Activated CD4-positive, alpha-beta T cell treated with anti-CD3 and anti-CD28 coated beads for 24 hours (primary cell): ENCODE results near the gene GPHA2.
"Not testable (repeated sequence)": the region's sequence is repeated elsewhere in the genome, so short reads cannot be mapped to it uniquely, and the experiment has no call there.

Source experiments
- DNase-seq, 2 donors: peaks; one replicate each; pipeline ENCODE4 v3.0.0-alpha.2; 2020; ENCODE audit warnings: low read depth in 2 of 2

Gene GPHA2

DNA sequence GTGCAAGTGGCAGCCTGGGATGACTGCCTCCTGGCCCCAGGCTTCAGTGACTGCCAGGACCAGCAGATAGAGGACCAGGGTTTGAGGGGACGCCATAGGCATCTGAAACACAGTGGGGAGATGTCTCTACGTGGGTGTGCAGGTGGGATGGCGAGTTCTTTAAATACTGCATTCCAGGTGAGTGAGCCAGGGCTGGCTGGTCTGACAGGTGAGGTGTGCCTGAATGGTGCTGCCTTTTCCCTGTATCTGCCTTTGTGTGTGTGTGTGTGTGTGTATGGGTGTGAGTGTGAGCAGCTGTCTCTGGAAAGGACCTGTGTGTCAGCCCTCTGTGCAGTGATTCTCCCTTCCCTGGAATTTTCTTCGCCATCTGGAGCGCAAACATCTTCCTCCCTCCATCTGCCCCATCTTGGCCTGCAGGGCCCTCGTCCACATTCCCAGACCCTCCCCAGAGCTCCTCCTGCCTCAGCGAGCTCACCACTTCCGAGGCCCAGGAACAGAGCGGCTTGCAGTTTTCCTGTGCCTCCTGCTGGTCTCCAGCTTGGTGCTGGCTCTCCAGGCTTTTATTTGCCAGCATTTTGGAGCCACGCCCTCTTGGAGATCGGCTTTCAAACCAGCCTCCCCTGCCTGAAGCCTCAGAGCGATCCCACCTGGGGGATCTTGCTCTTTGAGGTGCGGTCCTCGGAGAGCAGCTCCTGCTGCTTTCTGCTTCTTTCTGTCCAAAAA lies at the start of gene GPHA2:
TSS of gene GPHA2 (minus strand) at position 535 of the 723 bp plus-strand sequence. CDS start at position 102, 433 bp downstream.
- DNase-seq: no peak

DNA sequence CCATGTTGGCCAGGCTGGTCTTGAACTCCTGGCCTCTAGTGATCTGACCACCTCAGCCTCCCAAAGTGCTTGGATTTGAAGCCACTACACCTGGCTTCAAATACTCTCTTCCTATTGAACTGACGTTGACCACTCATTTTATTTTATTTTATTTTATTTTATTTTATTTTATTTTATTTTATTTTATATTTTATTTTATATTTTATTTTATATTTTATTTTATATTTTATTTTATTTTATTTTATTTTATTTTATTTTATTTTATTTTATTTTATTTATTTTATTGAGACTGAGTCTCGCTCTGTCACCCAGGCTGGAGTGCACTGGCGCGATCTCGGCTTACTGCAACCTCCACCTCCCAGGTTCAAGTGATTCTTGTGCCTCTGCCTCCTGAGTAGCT lies 47.6 kb upstream of the GPHA2 start:
- not testable (repeated sequence) for DNase-seq

- no peak for DNase-seq
Measured at GRCh38 chr11:64976651-64977050, 41.0 kb upstream of the GPHA2 start.

DNA sequence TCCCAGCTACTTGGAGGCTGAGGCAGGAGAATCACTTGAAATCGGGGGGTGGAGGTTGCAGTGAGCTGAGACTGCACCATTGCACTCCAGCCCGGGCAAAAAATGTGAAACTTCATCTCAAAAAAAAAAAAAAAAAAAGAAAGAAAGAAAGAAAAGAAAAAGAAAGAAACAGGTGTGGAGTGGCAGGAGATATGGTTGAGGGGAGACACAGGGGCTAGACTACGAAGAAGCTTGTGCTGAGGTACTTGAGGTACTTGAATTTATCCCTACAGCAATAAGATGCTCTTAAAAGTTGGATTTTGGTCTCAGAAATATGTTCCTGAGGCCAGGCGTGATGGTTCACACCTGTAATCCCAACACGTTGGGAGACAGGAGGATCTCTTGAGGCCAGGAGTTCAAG lies 38.4 kb upstream of the GPHA2 start:
- no peak for DNase-seq

- DNase-seq: peak; percentile 82 to 91
Measured at GRCh38 chr11:64971421-64972233, 35.9 kb upstream of the GPHA2 start, which contains the start of gene MAJIN. Gene MAJIN (minus strand): TSS chr11:64972108. CDS start chr11:64959405, 12,703 bp downstream.

DNA sequence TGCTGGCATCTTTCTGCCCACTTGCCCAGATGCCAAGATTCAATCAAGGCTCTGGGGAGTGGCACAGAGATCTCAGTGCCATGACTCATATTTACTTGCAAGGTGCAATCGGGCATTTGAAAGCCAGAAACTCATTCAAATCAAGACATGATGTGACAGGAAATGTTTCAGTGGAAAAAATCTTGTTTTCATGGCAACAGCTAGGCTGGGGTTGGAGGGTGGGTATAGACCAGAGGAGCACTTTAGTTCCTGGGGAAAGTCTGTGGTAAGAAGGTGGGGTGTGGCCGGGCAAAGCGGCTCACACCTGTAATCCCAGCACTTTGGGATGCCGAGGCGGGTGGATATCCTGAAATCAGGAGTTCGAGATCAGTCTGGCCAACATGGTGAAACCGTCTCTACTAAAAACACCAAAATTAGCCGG lies 35.0 kb upstream of the GPHA2 start:
- peak; percentile 10 to 11 for DNase-seq

DNA sequence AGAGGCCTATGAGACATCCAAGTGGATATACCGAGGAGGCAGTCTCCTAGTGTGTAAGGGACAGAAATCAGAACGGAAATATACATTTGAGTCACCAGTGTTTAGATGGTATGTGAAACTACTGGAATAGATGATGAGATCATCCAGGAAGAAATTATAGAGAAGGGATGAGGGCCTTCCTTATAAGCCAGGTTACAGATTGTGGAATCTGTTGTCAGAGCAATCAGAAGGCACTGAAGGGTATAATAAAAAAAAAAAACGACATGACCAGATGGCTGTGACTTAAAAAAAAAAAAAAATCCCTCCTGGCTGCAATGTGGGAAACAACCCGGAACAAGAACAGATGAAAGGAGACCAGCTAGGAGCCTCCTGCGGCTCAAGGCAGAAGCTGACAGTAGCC lies 33.5 kb upstream of the GPHA2 start:
- DNase-seq: no peak

DNA sequence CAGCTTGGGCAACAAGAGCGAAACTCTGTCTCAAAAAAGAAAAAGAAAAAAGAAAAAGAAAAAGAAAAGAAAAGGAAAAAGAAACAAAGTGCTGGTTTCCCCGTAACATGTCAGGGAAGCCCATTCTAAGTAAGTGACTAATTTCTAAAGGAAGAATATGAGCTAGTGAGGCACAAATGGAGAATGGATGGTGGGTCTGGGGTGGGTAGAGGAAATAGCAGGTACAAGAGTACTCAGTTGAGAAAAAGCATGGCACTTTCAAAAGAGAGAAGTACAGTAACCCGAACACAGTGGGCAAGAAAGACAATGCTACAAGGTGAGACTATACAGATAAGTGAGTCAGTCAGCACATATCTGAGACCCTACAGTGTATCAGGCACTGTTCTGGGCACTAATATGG lies 31.7 kb upstream of the GPHA2 start:
- no peak for DNase-seq

DNA sequence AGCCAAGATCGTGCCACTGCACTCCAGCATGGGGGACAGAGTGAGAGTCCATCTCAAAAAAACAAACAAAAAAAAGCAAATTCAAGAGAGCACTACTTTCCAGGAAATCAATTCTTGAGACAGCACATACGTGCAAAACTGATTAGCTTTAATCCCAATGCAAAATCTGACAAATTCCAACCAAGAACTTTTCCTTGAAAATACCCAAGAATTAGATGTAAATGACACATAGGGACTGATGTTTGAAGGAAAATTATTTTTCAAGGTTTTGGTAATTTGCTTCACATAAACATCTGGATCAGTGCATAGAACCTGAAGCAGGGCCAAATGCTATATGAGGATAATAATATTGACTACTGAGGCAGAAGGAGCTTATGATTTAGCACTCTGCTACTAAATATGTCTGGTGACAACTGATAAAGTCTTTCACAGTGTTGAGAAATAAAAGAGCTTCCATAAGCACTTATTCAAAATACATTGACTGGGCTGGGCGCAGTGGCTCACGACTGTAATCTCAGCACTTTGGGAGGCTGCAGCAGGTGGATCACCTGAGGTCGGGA lies 27.5 kb upstream of the GPHA2 start:
- DNase-seq: no peak

GRCh38 chr11:64960719-64961118 lies 25.0 kb upstream of the GPHA2 start:
- no peak for DNase-seq

DNA sequence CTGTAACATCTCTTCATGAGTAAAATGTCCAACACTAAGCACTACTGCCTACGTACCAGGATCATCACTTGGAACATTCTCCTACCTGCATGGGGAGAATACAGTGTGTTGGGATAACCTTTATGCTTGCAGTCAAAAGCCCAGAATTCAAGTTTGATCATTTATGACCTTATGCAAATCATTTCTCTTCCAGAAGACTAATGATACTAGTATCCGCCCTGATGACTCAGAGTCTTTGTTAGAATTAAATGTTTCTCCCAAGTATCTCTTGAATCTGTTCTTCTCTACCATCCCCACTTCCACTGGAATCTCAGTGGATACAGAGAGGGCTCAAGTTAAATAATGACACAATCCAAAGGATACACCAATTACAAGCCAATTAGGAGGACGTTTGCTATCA lies 23.8 kb upstream of the GPHA2 start:
- DNase-seq: no peak

DNA sequence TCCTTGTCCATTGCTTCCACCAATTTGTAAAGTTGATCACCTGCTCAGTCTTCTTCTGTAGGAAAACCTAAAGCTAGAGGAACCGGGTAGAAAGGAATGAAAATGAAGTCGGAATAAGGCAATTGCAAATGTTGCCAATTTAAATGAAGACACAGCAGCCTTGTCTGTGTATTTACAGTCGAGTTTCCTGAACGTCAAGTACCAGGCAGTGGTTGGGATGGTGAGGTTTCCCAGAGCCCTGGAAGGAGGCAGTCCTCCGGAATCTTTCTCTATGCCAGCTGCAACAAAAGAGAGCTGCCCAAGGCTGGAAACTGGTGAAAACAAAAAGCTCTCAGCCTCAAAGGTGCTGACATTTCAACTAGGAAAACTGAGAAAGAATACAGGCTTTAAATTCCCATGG lies 18.5 kb upstream of the GPHA2 start:
- no peak for DNase-seq

- DNase-seq: no peak
Measured at GRCh38 chr11:64951529-64951928, 15.8 kb upstream of the GPHA2 start.

DNA sequence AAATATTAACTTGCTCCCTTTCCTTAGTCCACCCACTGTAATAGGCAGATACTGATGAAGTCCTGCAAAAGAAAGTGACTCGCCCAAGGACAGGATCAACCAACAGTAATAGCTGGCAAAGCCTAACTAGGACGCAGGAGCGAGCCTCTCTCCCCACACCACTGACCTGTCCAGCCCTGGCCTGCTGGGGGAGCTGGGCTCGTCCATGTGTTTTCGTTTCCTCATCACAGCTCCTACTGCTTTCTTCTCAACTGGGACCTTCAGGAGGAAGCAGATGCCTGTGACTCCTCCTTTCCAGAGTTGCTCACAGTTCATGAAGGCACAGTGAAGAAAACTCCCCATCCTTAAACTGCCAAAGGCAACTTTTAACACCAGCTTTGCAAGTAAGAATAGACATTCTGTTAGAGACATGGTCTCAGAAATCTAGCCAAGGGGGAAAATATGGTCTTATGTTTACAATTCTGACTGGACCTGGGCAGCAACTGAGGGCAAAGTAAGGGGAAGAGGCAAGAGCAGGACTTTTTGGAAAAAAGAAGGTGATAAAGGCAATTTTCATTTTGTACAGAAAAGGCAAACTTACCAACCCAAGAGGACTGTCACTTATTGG lies 11.6 kb upstream of the GPHA2 start:
- DNase-seq: no peak

GRCh38 chr11:64936539-64936938 lies 846 bp upstream of the GPHA2 start:
- no peak for DNase-seq

DNA sequence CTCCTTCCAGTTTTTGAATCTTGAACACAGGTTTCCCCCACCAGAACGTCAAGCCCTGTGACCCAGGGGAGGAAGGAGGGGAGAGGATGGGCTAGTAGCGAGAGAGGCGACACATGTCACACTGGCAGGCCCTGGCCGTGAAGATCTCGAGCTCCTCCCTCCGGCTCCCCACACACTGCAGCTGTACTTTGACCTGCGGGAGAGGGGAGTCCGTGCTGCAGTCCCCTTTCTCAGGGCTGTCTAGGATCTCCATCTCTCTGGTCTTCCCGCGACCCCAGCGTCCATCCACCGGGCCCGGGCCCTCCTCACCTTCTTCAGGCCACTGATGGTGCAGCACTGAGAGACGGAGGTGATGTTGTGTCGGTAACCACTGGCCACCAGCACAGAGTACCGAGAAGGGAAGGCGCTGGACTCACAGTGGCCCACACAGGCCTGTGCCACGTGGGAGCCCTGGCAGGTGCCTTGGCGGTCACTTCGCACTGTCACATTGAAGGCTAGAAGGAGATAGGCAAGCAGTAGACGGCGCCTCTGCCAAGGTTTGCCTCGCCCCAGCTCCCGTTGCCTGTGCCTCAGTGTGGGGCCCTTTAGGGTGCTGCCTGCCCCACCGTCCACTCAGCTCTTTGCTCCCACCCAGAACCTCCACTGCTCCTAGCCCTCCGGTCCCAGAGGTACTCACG lies 873 bp downstream of the GPHA2 start:
- DNase-seq: no peak

DNA sequence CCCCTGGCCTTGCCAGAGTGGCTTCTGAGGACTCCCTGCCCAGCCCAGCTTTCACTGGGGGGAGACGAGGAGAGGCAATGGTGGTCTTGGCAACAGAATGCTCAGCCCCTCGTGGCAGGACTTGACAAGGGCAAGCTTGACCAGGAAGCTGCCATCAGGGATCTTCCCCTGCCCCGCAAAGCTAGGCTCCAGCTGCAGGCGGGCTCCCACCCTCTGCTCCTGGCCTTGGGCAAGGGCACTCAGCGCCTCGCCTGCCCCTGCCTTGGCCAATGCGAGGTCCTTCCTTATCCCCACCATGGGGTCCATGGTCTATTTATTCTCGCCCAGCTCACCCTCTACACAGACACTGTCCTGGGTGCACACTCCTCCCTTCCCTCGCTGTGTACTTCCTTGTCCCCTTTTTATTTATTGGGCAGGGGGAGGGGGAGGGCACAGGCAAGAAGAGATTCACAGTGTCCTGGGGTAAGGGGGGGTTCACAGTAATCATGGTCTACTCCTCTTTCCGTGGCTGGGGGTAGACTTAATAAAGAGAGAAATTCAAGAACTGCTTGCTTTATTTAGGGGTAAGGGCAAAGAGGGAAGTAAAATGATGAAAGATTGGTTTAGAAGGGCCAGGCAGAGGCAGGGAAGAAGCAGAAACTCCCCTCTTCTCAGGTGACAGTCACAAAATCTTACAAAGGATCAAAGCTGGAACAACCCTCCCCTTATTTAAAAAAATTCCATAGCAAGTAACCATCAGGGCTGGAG lies 1.6 kb downstream of the GPHA2 start:
- DNase-seq: no peak

DNA sequence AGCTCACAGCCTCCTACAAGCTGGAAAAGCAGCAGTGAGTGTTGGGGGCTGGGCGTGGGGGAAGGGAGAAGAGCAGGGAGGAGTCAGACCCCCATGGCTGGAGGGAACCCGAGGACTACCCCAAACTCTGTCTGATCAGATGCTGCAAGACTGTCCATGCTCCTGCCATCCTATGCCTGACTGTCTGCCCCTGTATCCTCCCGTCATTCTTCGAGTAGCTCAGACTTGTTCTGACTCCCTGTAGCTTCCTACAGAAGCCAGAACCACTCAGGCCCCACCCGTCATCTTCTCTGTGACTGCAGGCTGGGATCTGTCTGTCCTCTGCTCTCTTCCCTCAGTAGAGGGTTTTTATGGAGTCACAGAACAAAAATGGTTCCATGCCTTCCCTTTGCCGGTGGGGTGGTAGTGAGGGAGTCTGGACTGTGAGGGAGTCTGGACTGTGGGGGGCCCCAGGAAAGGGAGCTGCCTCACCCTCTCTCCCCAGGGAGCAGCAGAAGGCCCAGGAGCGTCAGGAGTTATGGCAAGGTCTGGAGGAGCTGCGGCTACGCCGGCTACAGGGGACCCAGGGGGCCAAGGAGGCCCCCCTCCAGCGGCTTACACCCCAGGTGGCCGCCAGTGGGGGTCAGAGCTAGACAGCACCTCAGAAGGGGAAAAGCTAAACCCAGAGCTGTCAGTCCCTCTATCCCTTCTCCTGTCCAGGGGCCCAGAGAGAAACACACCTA lies 2.3 kb downstream of the GPHA2 start:
- no peak for DNase-seq

DNA sequence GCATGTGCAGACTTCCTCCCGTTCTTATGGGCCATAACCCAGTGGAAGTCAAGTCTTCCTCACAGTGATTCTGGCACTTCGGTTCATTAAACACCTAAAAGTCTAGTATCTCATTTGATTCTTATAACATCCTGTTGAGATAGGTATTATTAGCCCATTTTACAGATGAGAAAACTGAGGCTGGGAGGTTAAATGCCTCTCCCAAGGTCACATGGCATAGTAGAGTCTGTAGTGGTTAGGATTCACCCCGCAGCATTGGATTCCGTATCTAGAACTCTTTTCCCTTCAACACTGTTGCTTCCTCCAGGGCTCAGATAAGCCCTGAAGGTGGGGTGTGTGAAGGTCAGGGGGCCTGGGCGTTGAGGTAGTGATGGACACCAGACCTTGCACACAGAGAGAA lies 3.4 kb downstream of the GPHA2 start:
- no peak for DNase-seq

- no peak for DNase-seq
Measured at GRCh38 chr11:64931290-64931689, 4.4 kb downstream of the GPHA2 start.
